ENCODE results near the gene SPTBN5. TPM values are rescaled to one million over a fixed set of nuclear protein-coding genes. Genes with fewer than 3 reads are reported as not detected.

The SPTBN5 gene
- total RNA-seq, 1 experiment from 2014 or later, result 2.5 TPM

DNA sequence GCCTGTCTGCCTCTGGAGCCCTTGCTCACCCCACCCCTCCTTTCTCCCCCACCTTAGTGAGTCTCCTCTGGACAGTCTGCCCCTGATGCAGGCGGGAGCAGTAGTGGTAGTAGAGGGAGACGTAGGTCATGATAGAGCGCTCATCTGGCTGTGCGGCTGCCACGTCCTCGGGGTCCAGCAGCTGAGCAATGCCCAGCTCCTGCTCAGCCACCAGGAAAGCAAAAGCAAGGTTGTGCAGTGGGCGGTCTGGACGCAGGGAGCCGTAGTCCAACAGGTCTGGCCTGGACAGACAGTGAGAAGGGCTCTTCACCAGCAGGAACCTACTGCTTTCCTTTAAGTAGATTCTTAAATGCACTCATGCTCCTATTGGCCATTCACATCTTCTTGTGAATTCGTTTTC, 6.7 kb downstream of the SPTBN5 start:
- no TSS peak for BruUV-seq (replicated peaks)
- Mint-ChIP-seq H3K4me1 (ENCODE audit: low read depth, unreplicated experiment) (no peaks in the 10 kb centered on the region), H3K27ac (ENCODE audit: unreplicated experiment) (no peak overlapping the region), H3K9me3 (ENCODE audit: unreplicated experiment) (no peaks in the 10 kb centered on the region), H3K27me3 (ENCODE audit: insufficient read depth, unreplicated experiment) (no peaks in the 10 kb centered on the region), H3K36me3 (ENCODE audit: insufficient read depth, unreplicated experiment) (no peaks in the 10 kb centered on the region), H3K4me3 (ENCODE audit: unreplicated experiment) (no peak overlapping the region)
- H3K4me3 ChIP-seq (ENCODE audit: low read depth, low read length), result no peak overlapping the region
- no peak for DNase-seq
- no peak for TF ChIP-seq CTCF (IDR thresholded peaks at IDR 0.05; ENCODE audit: insufficient read depth in 1 of 2, low read depth in 1 of 2, low read length in 1 of 2, severe bottlenecking in 1 of 2, unreplicated experiment in 1 of 2)
- H3K36me3 ChIP-seq (ENCODE audit: control insufficient read depth, insufficient read depth, low read length), result no peaks in the 10 kb centered on the region
- H3K4me1 ChIP-seq, result no peaks in the 10 kb centered on the region
- no peaks in the 10 kb centered on the region for H3K27me3 ChIP-seq (replicated peaks; ENCODE audit: control insufficient read depth, insufficient read depth, low read length)
- CTCF ChIA-PET, result no interaction called here
- intact Hi-C loops (cut with micrococcal nuclease; ENCODE audit: unreplicated experiment), result no loop called here
- no peaks in the 10 kb centered on the region for H3K9me3 ChIP-seq
- POLR2A ChIA-PET, result no interaction called here

DNA sequence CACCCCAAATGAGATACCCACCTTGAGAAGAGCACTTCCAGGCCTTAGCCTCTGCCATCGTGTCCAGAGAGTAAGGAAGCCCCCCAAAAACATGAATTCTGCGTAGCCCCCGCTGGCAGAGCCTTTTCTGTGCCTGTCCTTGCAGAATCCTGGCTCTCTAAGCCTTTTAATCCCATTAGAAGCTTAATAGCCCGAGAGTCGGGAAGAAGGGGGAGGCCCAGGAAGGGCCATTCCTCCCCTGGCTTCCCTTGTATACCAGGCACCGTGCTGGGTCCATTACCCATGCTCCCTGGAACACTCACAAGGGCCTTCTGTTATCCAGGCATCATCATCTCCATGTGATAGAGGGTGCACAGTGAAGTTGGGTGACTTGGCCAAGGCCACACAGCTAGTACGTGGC, 7.1 kb downstream of the SPTBN5 start:
- no peaks in the 10 kb centered on the region for H3K36me3 ChIP-seq (ENCODE audit: control insufficient read depth, insufficient read depth, low read length)
- DNase-seq, result no peak
- no peaks in the 10 kb centered on the region for H3K9me3 ChIP-seq
- H3K27me3 ChIP-seq (replicated peaks; ENCODE audit: control insufficient read depth, insufficient read depth, low read length), result no peaks in the 10 kb centered on the region
- no peaks in the 10 kb centered on the region for H3K9me3 Mint-ChIP-seq (ENCODE audit: unreplicated experiment)
- TF ChIP-seq CTCF (IDR thresholded peaks at IDR 0.05; ENCODE audit: insufficient read depth in 1 of 2, low read depth in 1 of 2, low read length in 1 of 2, severe bottlenecking in 1 of 2, unreplicated experiment in 1 of 2), result no peak
- H3K27me3 Mint-ChIP-seq (ENCODE audit: insufficient read depth, unreplicated experiment), result no peaks in the 10 kb centered on the region
- intact Hi-C loops (cut with micrococcal nuclease; ENCODE audit: unreplicated experiment), result no loop called here
- H3K4me3 Mint-ChIP-seq (ENCODE audit: unreplicated experiment), result no peak overlapping the region
- no peaks in the 10 kb centered on the region for H3K36me3 Mint-ChIP-seq (ENCODE audit: insufficient read depth, unreplicated experiment)
- BruUV-seq (replicated peaks), result no TSS peak
- ChIA-PET POLR2A (no interaction called here), CTCF (no interaction called here)
- no peaks in the 10 kb centered on the region for H3K4me1 ChIP-seq
- no peak overlapping the region for H3K27ac Mint-ChIP-seq (ENCODE audit: unreplicated experiment)
- H3K4me1 Mint-ChIP-seq (ENCODE audit: low read depth, unreplicated experiment), result no peaks in the 10 kb centered on the region
- H3K4me3 ChIP-seq (ENCODE audit: low read depth, low read length), result no peak overlapping the region

GRCh38 chr15:41885841-41886240, 8.0 kb downstream of the SPTBN5 start:
- CTCF ChIA-PET, result no interaction called here
- POLR2A ChIA-PET, result no interaction called here
- no peaks in the 10 kb centered on the region for H3K4me1 Mint-ChIP-seq (ENCODE audit: low read depth, unreplicated experiment)

More at GRCh38 chr15:41885841-41886240, 8.0 kb downstream of the SPTBN5 start:
- H3K9me3 ChIP-seq, result no peaks in the 10 kb centered on the region
- no peak overlapping the region for H3K4me3 Mint-ChIP-seq (ENCODE audit: unreplicated experiment)
- H3K27me3 Mint-ChIP-seq (ENCODE audit: insufficient read depth, unreplicated experiment), result no peaks in the 10 kb centered on the region
- no peak for TF ChIP-seq CTCF (IDR thresholded peaks at IDR 0.05; ENCODE audit: insufficient read depth in 1 of 2, low read depth in 1 of 2, low read length in 1 of 2, severe bottlenecking in 1 of 2, unreplicated experiment in 1 of 2)
- no peaks in the 10 kb centered on the region for H3K27me3 ChIP-seq (replicated peaks; ENCODE audit: control insufficient read depth, insufficient read depth, low read length)
- no peak for DNase-seq
- H3K9me3 Mint-ChIP-seq (ENCODE audit: unreplicated experiment), result no peaks in the 10 kb centered on the region
- BruUV-seq (replicated peaks), result no TSS peak
- H3K4me3 ChIP-seq (ENCODE audit: low read depth, low read length), result no peak overlapping the region
- H3K36me3 ChIP-seq (ENCODE audit: control insufficient read depth, insufficient read depth, low read length), result no peaks in the 10 kb centered on the region
- no peaks in the 10 kb centered on the region for H3K4me1 ChIP-seq
- H3K36me3 Mint-ChIP-seq (ENCODE audit: insufficient read depth, unreplicated experiment), result no peaks in the 10 kb centered on the region
- intact Hi-C loops (cut with micrococcal nuclease; ENCODE audit: unreplicated experiment), result no loop called here
- H3K27ac Mint-ChIP-seq (ENCODE audit: unreplicated experiment), result no peak overlapping the region

Data from Caco-2 (cell line).